GM19193 (cell line): Measurements from ENCODE around the gene SERINC2.

Experiments used
- POLR2A ChIP-seq: IDR thresholded peaks from 4 replicates; pipeline ENCODE4 v1.6.1; 2011; ENCODE audit not compliant: insufficient read depth, insufficient read length; ENCODE audit errors: extremely low read depth

The SERINC2 gene

GRCh38 chr1:31433396-31433930 lies 20.4 kb downstream of the SERINC2 start:
- TF ChIP-seq POLR2A, result no peak

- TF ChIP-seq POLR2A, result peak; percentile 19
These were observed 21.3 kb downstream of the SERINC2 start for GRCh38 chr1:31434101-31434871.

GRCh38 chr1:31434979-31435378 lies 22.0 kb downstream of the SERINC2 start:
- TF ChIP-seq POLR2A, result no peak

GRCh38 chr1:31435471-31436409 lies 22.7 kb downstream of the SERINC2 start:
- no peak for TF ChIP-seq POLR2A

GRCh38 chr1:31436596-31437432 lies 23.8 kb downstream of the SERINC2 start:
- TF ChIP-seq POLR2A, result no peak

GRCh38 chr1:31437433-31438037 lies 24.5 kb downstream of the SERINC2 start:
- no peak for TF ChIP-seq POLR2A

DNA sequence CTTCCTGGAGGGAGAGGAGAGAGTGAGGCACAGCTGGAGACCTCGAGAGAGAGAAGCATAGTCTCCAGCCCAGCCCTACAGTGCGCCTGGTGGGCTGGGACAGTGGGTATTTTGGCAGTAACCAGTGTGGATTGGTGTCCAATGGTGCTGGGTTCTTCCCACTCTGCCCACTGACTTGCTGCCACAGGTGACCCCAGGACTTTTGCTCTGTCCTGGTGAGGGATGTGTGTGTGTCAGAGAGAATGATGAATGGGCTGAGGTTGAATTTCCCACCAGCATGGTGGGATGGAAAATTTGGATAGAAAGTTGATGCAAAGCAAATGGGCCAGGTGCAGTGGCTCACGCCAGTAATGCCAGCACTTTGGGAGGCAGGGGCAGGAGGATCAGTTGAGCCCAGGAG lies 26.3 kb downstream of the SERINC2 start:
- TF ChIP-seq POLR2A, result no peak

DNA sequence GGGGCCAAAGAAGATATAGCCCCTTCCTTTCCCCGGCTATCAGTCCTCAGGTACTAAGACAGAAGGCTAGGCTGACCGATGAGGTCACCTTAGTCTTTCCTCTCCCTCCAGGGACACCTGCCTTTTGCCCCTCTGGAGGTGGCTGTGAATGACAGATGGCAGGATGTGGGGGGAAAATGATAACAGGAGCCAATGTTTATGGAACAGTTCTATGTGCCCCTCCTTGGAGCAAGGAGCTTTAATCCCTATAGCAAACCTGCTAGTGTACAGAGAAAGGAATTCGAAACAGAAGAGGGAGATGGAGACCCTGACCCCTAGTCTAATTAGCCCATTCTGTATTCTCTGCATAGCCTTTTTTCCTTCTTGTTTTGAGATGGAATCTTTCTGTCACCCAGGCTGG lies 28.1 kb downstream of the SERINC2 start:
- TF ChIP-seq POLR2A, result no peak

GRCh38 chr1:31441558-31441957 lies 28.5 kb downstream of the SERINC2 start:
- no peak for TF ChIP-seq POLR2A

DNA sequence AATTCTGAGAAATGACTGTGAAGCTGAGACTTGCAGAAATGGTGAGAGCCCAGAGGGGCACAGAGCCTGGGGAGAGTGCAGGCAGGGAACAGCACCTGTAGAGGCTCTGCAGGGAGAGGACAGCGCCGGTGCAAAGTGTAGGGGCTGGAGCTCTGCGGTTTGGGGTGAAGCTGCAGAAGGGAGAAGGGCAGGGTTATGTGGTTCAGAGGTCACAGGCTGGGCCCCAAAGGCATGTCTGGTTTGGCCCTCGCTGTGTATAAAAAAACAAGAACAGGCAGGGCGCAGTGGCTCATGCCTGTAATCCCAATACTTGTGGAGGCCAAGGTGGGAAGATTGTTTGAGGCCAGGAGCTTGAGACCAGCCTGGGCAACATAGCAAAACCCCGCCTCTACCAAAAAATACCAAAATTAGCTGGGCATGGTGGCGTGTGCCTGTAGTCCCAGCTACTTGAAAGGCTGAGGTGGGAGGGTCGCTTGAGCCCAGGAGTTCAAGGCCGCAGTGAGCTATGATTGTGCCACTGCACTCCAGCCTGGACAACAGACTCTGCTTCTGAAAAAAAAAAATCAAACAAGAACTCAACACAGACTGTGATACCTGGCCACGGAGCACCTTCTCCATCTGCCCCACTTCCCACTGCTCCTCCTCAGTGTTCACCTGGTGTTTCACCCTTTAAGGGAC lies 29.1 kb downstream of the SERINC2 start:
- no peak for TF ChIP-seq POLR2A

GRCh38 chr1:31442648-31442994 lies 29.6 kb downstream of the SERINC2 start:
- no peak for TF ChIP-seq POLR2A

DNA sequence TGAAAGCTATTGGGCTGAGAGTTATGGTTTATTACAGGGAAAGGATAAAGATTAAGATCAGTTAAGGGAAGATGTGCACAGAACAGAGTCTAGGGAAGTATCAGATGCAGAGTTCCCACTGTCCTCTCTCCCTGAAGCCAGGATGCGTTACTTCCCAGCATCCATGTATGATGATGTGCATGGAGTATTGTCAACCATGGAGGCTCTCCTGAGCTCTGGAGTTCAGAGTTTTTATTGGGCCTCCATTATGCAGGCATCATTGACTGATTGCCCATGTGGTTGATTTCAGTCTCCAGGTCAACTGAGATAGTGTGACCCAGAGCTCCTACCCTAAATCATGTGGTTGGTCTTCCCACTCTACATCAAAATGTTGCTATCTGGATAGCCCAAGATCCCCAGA lies 30.7 kb downstream of the SERINC2 start:
- no peak for TF ChIP-seq POLR2A

- no peak for TF ChIP-seq POLR2A
These were observed 31.9 kb downstream of the SERINC2 start for GRCh38 chr1:31444725-31445448.

DNA sequence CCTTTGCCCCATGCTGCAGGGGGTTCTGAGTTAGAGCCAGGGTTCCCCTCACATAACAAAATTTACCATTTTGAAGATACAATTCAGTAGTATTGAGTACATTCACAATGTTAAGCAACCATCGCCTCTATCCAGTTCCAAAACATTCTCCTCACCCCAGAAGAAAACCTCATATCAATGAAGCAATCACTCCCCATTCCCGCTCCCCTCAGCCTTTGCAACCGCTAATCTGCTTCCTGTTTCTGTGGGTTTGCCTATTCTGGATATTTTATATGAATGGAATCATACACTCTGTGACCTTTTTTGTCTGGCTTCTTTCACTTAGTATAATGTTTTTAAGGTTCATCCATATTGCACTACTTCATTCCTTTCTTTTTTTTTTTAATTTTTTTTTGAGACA lies 32.9 kb downstream of the SERINC2 start:
- TF ChIP-seq POLR2A, result no peak

- no peak for TF ChIP-seq POLR2A
These were observed 34.2 kb downstream of the SERINC2 start for GRCh38 chr1:31447210-31447609.
